Islet of Langerhans (tissue), 1 donor: Measurements from ENCODE around the gene GPC6.
"Not testable (repeated sequence)": the region's sequence is repeated elsewhere in the genome, so short reads cannot be mapped to it uniquely, and the experiment has no call there.

ENCODE experiments used
- FAIRE-seq: peaks from one replicate; lab custom pipeline; 2011; peaks lifted over from hg19 to GRCh38; lab: Jason Lieb, UNC

Gene GPC6

DNA sequence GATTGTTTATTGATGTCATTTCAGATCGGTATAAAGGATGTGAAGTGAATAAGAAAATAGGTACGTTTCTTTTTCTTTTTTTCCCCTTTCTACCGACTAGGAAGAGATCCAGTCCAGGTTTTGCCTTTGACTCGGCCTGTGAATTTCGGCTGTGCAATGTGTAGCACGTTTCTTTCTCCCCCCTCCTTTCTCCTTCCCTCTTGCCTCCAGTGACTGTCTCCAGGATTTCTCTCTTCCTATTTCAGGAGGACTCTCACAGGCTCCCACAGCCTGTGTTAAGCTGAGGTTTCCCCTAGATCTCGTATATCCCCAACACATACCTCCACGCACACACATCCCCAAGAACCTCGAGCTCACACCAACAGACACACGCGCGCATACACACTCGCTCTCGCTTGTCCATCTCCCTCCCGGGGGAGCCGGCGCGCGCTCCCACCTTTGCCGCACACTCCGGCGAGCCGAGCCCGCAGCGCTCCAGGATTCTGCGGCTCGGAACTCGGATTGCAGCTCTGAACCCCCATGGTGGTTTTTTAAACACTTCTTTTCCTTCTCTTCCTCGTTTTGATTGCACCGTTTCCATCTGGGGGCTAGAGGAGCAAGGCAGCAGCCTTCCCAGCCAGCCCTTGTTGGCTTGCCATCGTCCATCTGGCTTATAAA, at the start of gene GPC6:
Gene GPC6 (plus strand): TSS at position 185 of the 657 bp plus-strand sequence.
- FAIRE-seq = no peak

GRCh38 chr13:93180356-93180969, 46.1 kb upstream of the GPC6 start:
- no peak for FAIRE-seq

DNA sequence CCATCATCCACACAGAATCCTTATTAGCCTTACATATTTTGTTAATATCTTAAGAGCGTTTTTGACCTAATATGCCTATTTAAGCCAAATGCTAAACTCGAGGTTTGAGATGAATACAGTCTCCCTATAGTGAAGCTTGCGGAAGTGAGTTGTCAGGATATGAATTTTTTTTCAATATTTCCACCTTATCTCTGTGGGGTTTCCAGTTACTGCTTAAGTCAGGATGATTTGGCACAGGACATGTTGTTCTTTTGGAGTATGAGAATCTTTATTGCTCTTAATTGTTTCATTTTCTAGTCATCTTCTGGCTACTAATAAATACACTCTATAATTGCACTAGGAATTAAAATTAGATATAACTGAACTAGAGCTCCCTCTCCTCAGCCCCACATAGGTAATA, 44.2 kb upstream of the GPC6 start:
- no peak for FAIRE-seq

GRCh38 chr13:93183302-93183701, 43.3 kb upstream of the GPC6 start:
- no peak for FAIRE-seq

DNA sequence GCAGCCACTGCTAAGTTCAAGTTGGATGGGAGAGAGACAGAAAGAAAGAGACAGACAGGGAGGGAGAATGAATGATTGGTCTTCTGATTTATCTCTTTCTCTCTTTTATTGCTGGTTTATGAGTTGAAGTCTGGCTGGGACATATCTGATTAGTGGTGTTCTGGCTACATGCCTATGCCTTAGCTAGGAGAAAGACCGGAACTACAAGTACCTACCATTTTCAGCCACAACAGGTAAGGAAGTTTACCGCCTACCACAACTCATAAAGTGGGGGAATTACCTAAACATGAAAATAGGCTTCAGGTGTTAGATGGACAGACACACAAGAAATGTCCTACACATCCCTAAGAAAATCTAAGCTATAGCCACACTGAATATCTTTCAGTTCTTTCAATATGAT, 36.6 kb upstream of the GPC6 start:
- FAIRE-seq = no peak

GRCh38 chr13:93193682-93194081, 32.9 kb upstream of the GPC6 start:
- FAIRE-seq = no peak

DNA sequence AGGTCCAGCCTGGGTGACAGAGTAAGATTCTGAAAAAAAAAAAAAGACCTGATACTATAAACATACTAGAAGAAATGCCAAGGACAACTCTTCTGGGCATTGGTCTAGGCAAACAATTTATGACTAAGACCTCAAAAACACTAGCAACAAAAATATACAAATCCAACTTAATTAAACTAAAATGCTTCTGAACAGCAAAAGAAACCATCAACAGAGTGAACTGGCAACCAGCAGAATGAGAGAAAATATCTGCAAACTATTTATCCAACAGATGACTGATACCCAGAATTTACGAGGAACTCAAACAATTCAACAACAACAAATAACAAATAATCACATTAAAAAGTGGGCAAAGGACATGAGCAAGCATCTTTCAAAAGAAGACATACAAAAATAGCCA, 26.8 kb upstream of the GPC6 start:
- no peak for FAIRE-seq

GRCh38 chr13:93200626-93201025, 26.0 kb upstream of the GPC6 start:
- no peak for FAIRE-seq

DNA sequence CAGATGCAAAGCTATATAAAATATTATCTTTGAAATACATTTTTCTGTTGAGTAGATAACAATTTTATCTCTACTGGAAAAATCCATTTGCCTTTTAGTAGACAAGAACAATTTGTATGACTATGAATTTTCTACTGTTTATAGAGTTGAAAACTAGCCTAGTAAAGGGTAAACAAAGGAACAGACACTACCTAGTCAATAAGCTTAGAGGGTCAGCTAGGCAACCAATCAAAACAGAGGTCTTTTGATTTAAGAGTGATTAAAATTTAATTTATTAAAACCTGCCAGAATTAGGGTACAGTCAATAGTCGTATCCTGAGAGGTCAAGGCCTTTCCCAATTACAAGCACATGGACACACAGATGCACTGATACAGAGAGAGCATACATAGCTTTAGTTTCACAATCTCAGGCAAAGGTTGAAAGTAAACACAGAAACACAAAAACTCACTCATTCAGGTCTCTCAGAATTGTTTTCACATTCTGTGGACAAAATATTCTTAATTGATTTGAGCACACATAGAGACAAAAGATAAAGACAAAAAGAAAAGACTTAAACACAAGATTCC, 24.5 kb upstream of the GPC6 start:
- FAIRE-seq = peak; percentile 30

DNA sequence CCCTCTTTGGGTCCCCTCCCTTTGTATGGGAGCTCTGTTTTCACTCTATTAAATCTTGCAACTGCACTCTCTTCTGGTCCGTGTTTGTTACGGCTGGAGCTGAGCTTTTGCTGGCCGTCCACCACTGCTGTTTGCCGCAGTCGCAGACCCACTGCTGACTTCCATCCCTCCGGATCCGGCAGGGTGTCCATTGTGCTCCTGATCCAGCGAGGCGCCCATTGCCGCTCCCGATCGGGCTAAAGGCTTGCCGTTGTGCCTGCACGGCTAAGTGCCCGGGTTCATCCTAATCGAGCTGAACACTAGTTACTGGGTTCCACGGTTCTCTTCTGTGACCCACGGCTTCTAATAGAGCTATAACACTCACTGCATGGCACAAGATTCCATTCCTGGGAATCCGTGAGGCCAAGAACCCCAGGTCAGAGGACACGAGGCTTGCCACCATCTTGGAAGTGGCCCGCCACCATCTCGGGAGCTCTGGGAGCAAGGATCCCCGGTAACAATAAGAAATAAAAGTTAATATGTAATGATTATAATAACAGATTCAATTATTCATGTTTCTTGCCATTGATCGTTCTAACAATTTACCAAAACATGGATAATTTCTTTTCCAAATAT, 19.7 kb upstream of the GPC6 start:
- not testable (repeated sequence) for FAIRE-seq

- FAIRE-seq = no peak
Observed at GRCh38 chr13:93216122-93216521, 10.5 kb upstream of the GPC6 start.

- no peak for FAIRE-seq
Observed at GRCh38 chr13:93217721-93218261, 8.8 kb upstream of the GPC6 start.

DNA sequence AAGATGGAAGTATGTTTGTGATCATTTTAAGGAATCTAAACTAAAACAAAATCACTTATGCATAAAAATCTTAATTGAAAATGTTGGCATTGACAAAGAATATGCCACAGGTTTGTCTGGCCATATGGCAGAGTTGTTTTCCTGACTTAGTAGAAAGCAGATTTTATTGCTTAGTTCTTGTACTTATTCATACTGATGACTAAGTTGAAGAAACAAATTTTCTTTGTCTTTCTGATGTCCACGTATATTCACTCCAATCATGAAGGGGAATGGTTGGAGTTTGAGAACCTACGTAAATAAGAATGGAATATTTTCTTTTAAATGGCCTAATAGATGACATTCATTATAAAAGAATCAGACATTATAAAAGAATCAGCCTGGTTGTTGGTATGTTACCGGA, 8.0 kb upstream of the GPC6 start:
- no peak for FAIRE-seq

GRCh38 chr13:93220073-93220472, 6.5 kb upstream of the GPC6 start:
- FAIRE-seq = peak; percentile 5

DNA sequence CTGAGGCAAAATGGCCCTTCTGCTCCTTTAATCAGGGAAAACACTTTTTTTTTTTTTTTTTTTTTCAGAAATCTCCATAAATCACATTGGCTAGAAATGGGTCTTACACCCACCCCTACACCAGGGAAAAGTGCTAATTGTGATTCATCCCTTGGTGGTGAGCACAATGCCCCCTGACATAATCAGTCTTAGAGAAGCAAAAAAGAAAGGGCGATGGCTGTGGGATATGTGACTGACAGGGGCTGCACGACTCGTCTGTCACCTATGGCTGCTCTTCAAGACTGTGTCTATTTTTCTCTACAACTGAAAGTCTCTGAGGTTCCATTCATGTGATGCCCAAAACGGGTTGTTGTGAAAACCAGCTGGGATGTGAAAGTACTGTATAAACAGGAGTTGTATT, 3.6 kb upstream of the GPC6 start:
- no peak for FAIRE-seq

DNA sequence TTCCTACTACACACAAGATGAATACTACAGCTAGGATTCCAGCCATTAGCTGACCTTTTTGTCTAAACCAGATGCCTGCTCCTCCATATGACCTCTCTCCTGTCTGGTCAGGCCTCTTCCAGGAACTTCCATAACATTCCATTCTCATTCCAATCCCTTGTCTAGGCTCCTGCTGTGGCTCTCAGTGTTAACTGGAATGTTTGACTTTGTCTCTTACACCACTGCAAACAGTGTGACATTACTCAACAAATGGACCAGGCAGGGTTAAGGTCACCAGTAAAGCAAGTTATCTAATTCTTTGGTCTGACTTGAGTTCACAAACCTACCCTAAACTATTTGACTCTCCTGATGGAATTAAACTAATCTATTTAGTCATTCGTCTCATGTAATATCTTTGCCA, 2.1 kb upstream of the GPC6 start:
- FAIRE-seq = no peak

- FAIRE-seq = no peak
Observed at GRCh38 chr13:93225610-93226009, 997 bp upstream of the GPC6 start.

- FAIRE-seq = peak; percentile 58
Observed at GRCh38 chr13:93226065-93226622, 463 bp upstream of the GPC6 start.

DNA sequence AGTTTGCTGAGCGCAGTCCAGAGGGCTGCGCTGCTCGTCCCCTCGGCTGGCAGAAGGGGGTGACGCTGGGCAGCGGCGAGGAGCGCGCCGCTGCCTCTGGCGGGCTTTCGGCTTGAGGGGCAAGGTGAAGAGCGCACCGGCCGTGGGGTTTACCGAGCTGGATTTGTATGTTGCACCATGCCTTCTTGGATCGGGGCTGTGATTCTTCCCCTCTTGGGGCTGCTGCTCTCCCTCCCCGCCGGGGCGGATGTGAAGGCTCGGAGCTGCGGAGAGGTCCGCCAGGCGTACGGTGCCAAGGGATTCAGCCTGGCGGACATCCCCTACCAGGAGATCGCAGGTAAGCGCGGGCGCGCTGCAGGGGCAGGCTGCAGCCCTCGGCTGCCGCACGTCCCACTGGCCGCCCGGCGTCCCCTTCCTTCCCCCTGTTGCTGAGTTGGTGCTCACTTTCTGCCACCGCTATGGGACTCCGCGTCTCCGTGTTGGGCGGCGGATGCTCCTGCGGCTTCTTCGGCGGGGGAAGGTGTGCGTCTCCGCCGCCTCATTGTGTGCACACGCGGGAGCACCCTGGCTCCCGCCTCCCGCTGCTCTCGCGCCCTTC, 772 bp downstream of the GPC6 start:
- FAIRE-seq = no peak

GRCh38 chr13:93227878-93228642, 1.5 kb downstream of the GPC6 start:
- no peak for FAIRE-seq

DNA sequence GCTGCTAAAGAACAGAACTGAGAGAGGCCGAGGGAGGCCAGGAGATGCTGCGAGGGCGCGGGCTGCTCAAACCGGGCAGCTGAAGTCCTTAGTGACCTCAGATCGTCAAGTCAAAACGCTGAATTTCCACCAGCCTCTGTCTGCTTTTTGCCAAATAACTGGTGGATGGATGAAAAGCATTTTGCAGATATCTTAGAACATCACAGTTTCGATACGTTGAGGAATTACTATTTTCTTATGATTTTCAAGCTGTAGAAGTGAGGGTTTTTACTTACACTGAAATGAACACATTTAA, 2.0 kb downstream of the GPC6 start:
- FAIRE-seq = peak; percentile 33

DNA sequence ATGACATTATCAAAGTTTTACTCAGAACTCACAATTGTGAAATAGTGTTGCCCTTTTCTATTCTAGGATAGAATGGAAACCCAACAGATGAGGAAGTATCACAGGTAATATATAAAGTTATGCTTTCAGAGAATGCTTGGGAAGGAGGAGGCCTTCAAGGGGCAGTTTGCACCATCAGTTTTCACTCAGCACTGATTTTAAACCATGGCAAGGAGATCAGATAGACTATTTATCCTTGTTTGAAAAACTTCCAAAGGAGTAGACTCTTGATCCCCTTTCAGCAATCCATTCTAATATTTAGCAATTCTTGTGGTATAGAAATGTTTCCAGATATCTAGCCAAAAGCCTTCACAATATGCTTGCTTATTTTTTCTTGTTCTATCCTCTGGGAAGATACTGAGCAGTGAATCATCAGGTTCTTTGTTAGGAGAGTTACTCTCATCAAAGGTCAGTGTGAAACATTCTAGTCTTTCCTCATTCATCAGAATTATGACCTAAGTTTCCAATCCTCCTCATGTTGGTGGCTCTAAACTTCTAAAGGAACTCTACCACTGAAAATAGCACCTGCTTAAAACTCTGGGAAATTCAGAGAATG, 3.8 kb downstream of the GPC6 start:
- FAIRE-seq = no peak
